Heart left ventricle (tissue), 16 donors: ENCODE data around the gene HJURP. TPM values are rescaled to one million over a fixed set of nuclear protein-coding genes. Genes with fewer than 3 reads are reported as not detected.

Experiments
- ATAC-seq, 4 donors: fragments of 200-7000 bp; cut with Tn5 transposase; one replicate each; pipeline ENCODE4 v1.9.1; 2020 to 2022; ENCODE audit warnings: moderate library complexity in 4 of 4, mild to moderate bottlenecking in 3 of 4, moderate number of reproducible peaks in 1 of 4
- DNase-seq, 5 donors: peaks; one replicate each; pipeline ENCODE4 v3.0.0-alpha.2; 2020
- H3K27ac ChIP-seq, 12 donors: fragments of 200-600 bp; sonication (generic) in 4 of 12; one replicate each; pipeline versions ENCODE4 v1.5.0 to v1.8.0; 2016 to 2022; ENCODE audit warnings: mild to moderate bottlenecking in 2 of 12
- H3K27me3 ChIP-seq, 9 donors: fragments of 200-600 bp; sonication (generic) in 2 of 9; one replicate each; pipeline versions ENCODE4 v1.5.1 to v1.8.0; 2016 to 2022; ENCODE audit warnings: mild to moderate bottlenecking in 3 of 9
- H3K36me3 ChIP-seq, 9 donors: fragments of 200-600 bp; sonication (generic) in 2 of 9; one replicate each; pipeline versions ENCODE4 v1.5.0 to v1.8.0; 2018 to 2022; ENCODE audit warnings: mild to moderate bottlenecking in 2 of 9
- H3K4me1 ChIP-seq, 12 donors: fragments of 200-600 bp; sonication (generic) in 4 of 12; one replicate each; pipeline versions ENCODE4 v1.5.0 to v1.8.0; 2016 to 2022; ENCODE audit warnings: mild to moderate bottlenecking in 3 of 12
- H3K4me3 ChIP-seq, 12 donors: fragments of 200-600 bp; sonication (generic) in 4 of 12; one replicate each; pipeline versions ENCODE4 v1.5.0 to v1.8.0; 2017 to 2022; ENCODE audit warnings: mild to moderate bottlenecking in 9 of 12, moderate library complexity in 4 of 12
- H3K9me3 ChIP-seq, 12 donors: fragments of 200-600 bp; sonication (generic) in 4 of 12; one replicate each; pipeline versions ENCODE4 v1.5.0 to v1.8.0; 2016 to 2022; ENCODE audit warnings: mild to moderate bottlenecking in 1 of 12
- CTCF ChIP-seq, 12 donors: fragments of 200-600 bp; sonication (generic) in 4 of 12; IDR thresholded peaks; one replicate each; pipeline versions ENCODE4 v1.5.0 to v1.8.0; 2018 to 2022; ENCODE audit warnings: antibody characterized with exemption in 12 of 12, mild to moderate bottlenecking in 5 of 12
- POLR2A ChIP-seq, 2 donors: fragments of 450-650 bp; IDR thresholded peaks; one replicate each; pipeline ENCODE4 v1.6.1; 2017; ENCODE audit warnings: antibody characterized with exemption in 2 of 2, mild to moderate bottlenecking in 2 of 2, moderate library complexity in 2 of 2
- WGBS, 4 donors: extraction: QIAGEN DNeasy Blood & Tissue Kit in 2 of 4; methylation state at CpG; one replicate each; pipeline versions ENCODE4 v1.1.5 to v1.1.7; 2013 to 2018; 5-methylcytosine and 5-hydroxymethylcytosine counted together
- intact Hi-C, 10 donors: fragments of 100-400 bp; cut with DNase I; formaldehyde crosslinking; loops; one replicate each; pipeline versions ENCODE4 v1.11.1 to v1.14.2; 2022
- polyA plus RNA-seq, 2 donors: library from polyadenylated mRNA; stranded (reverse); fragments of 200-250 nt; gene quantifications; one replicate each; pipeline ENCODE4 v1.2.3, GENCODE V29; 2013
- total RNA-seq, 9 donors: library from RNA; depleted of rRNA in 2 of 9; stranded (reverse); fragments of >200 nt in 2 of 9; fragmentation: NEBNext Ultra II Directional in 3 of 9; extraction: Animal tissue kit (Norgen Biotek cat#: 25700) in 3 of 9; gene quantifications; one replicate each; pipeline versions ENCODE4 v1.1.0 to v1.2.4, GENCODE V29; 2016 to 2023
- donor health status: ischemic (EF 13 %, LVEDD 7.1; RV severe dilation, severe dysfunction).
- donor health status: healthy with polysubstance abuse.
- donor health status: DM: no; HTN: yes; CAD: no.
- donor health status: DM: no; HTN: no; CAD: no.
- donor health status: ischemic (EF 25% LVEDD 6.9; RV normal size, moderate dysfunction).
- donor health status: ischemic (EF 25% LVEDD 5.7; RV mildly dilated, moderate dysfunction).
- donor health status: healthy.
- donor health status: DM: yes; HTN: yes; CAD: no.
- donor health status: ischemic (EF 35%, LVEDD 5.7; RV mildly dilated, moderate dysfunction).
- donor health status: nonischemic (EF 11% LVEDD 7.7; RV severe dilation, severe dysfunction).
- donor health status: DM: yes; HTN: yes; CAD: no.
- donor health status: PGD.
- donor health status: ischemic (EF 29% LVEDD 5.4; RV normal size, mild dysfunction).
- donor health status: nonischemic (EF 23%, LVEDD 6.1; RV moderate dilation, normal function).

The HJURP gene
- total and polyA plus RNA-seq, 11 donors, result 0.08 to 8.4 (median 0.41) TPM; not detected in 3

- intact Hi-C loops, result no loop called here
- DNase-seq (no peak), ATAC-seq (no peak)
- peaks cover 0 to 6% (median 0%) of the 10 kb centered on the region in 9 donors for H3K27me3 ChIP-seq
- H3K36me3 ChIP-seq, result peaks cover 0 to 5% (median 0%) of the 10 kb centered on the region in 9 donors
- no peak overlapping the region for H3K27ac ChIP-seq
- 90 to 97% (median 94%) methylated on average over 6 of the region's 6 CpGs for WGBS, 4 donors
- no peak overlapping the region for H3K4me3 ChIP-seq
- H3K9me3 ChIP-seq, result peaks cover 0 to 4% (median 0%) of the 10 kb centered on the region in 12 donors
- H3K4me1 ChIP-seq, result no peaks in the 10 kb centered on the region
- TF ChIP-seq CTCF (IDR thresholded peaks at IDR 0.05) (no peak), POLR2A (IDR thresholded peaks at IDR 0.05) (no peak)
Observed at GRCh38 chr2:233831861-233832260, 22.5 kb downstream of the HJURP start.

- no peak for ATAC-seq
Observed at GRCh38 chr2:233831011-233831721, 23.2 kb downstream of the HJURP start.

GRCh38 chr2:233830111-233830802, 24.1 kb downstream of the HJURP start:
- H3K4me1 ChIP-seq, result no peaks in the 10 kb centered on the region
- TF ChIP-seq CTCF (IDR thresholded peaks at IDR 0.05), result no peak
- TF ChIP-seq POLR2A (IDR thresholded peaks at IDR 0.05), result no peak
- H3K9me3 ChIP-seq, result peaks cover 0 to 11% (median 0%) of the 10 kb centered on the region in 12 donors
- peaks cover 0 to 6% (median 0%) of the 10 kb centered on the region in 9 donors for H3K27me3 ChIP-seq
- H3K4me3 ChIP-seq, result no peak overlapping the region
- peaks cover 0 to under 1% (median 0%) of the 10 kb centered on the region in 9 donors for H3K36me3 ChIP-seq
- no peak for ATAC-seq
- intact Hi-C loops, result no loop called here
- 93 to 98% (median 95%) methylated on average over 5 to 6 of the region's 6 CpGs for WGBS, 4 donors
- no peak overlapping the region for H3K27ac ChIP-seq
- DNase-seq, result no peak

More at GRCh38 chr2:233831011-233831721, 23.2 kb downstream of the HJURP start:
- no peaks in the 10 kb centered on the region for H3K4me1 ChIP-seq
- H3K4me3 ChIP-seq, result no peak overlapping the region
- WGBS, 4 donors, result 62 to 82% (median 71%) methylated on average over 9 to 14 of the region's 14 CpGs
- peaks cover 0 to 6% (median 0%) of the 10 kb centered on the region in 9 donors for H3K27me3 ChIP-seq
- H3K9me3 ChIP-seq, result peaks cover 0 to 7% (median 0%) of the 10 kb centered on the region in 12 donors
- no peak for TF ChIP-seq CTCF (IDR thresholded peaks at IDR 0.05)
- TF ChIP-seq POLR2A (IDR thresholded peaks at IDR 0.05), result no peak
- no peak overlapping the region for H3K27ac ChIP-seq
- intact Hi-C loops, result no loop called here
- DNase-seq, result no peak
- peaks cover 0 to 5% (median 0%) of the 10 kb centered on the region in 9 donors for H3K36me3 ChIP-seq
